C4-2B (cell line): Measurements from ENCODE around the gene HK1.

Experiments
- H3K27ac ChIP-seq: fragments of 450-650 bp; 2 replicates; pipeline ENCODE4 v1.5.1; 2017
- ZFX ChIP-seq: fragments of 450-650 bp; IDR thresholded peaks from 2 replicates; pipeline ENCODE4 v1.6.1; 2017
- TF ChIP-seq, protein P1 (sequence below): fragments of 450-650 bp; conservative IDR thresholded peaks from 2 replicates; pipeline ENCODE4 v1.5.1; 2017; ENCODE audit warnings: mild to moderate bottlenecking

Gene HK1

DNA sequence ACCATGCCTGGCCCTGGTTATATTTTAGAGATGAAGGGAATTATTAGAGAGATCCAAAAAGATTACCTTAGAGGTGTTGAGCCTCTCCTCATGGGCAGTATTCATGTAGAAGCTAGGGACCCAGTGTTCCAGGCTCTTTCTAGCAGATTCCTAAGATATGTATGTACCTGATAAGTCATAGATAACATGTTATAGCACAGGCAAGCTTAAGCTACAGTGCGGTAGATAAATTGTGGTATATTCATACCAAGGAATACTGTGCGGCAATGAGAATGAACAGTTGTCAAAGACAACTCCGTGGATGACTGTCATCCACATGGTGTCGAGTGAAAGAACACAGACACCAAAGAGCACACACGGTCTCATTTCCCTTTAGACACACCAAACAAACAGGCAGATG is 85.4 kb downstream of the HK1 start:
- no peak overlapping the region for H3K27ac ChIP-seq
- TF ChIP-seq ZFX = no peak
- TF ChIP-seq, protein P1, sequence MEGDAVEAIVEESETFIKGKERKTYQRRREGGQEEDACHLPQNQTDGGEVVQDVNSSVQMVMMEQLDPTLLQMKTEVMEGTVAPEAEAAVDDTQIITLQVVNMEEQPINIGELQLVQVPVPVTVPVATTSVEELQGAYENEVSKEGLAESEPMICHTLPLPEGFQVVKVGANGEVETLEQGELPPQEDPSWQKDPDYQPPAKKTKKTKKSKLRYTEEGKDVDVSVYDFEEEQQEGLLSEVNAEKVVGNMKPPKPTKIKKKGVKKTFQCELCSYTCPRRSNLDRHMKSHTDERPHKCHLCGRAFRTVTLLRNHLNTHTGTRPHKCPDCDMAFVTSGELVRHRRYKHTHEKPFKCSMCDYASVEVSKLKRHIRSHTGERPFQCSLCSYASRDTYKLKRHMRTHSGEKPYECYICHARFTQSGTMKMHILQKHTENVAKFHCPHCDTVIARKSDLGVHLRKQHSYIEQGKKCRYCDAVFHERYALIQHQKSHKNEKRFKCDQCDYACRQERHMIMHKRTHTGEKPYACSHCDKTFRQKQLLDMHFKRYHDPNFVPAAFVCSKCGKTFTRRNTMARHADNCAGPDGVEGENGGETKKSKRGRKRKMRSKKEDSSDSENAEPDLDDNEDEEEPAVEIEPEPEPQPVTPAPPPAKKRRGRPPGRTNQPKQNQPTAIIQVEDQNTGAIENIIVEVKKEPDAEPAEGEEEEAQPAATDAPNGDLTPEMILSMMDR = no peak

DNA sequence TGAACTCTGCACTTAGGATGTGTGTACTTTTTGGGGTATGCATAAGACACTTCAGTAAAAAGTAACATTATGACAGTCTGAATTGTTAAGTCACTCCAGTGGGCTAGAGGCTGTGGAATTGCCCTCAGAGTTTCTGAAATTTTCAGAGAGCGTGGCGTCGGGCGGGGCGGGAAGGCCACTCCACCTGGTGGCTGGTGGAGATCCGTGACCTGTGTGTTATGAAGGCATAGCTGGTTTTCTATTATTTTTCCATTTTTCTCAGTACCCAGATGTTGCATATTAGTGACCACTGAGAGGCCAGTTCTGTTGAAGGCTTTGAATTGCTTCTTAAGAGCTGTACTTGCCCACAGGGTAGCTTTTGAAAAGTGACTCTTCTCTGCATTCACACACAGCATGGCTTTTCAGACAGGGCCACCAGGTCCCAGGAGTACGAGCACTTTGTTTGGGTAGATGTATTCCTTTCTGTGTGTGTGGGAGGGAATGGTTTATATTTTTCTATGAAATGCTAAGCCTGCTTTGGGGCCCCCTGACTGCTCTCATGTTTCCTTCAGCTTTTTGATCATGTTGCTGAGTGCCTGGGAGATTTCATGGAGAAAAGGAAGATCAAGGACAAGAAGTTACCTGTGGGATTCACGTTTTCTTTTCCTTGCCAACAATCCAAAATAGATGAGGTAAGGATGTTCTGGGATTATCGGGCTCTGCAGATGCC is 86.1 kb downstream of the HK1 start:
- no peak overlapping the region for H3K27ac ChIP-seq

DNA sequence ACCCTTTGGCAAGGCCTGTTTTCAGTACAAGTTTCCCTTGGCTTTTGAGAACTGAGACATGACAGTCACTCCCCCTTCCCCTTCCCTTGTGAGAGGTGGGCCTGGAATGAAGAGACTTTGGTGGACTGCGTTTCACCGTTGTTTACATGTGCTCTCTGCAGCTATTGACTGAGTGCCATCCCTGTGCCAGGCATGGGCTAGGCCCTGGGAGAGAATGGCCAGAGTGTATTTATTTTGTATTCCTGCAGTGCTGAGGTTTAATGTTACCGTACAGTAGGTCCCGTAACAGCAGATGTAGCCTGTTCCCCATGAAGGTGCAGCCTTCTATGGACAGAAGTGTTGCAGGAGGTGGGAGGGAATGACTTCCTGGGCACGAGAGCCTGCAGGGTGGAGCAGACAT is 88.4 kb downstream of the HK1 start:
- no peak overlapping the region for H3K27ac ChIP-seq
- TF ChIP-seq, protein P1 = no peak
- TF ChIP-seq ZFX = no peak

More for the DNA sequence above, 86.1 kb downstream of the HK1 start:
- no peak for TF ChIP-seq ZFX
- TF ChIP-seq, protein P1 = no peak

DNA sequence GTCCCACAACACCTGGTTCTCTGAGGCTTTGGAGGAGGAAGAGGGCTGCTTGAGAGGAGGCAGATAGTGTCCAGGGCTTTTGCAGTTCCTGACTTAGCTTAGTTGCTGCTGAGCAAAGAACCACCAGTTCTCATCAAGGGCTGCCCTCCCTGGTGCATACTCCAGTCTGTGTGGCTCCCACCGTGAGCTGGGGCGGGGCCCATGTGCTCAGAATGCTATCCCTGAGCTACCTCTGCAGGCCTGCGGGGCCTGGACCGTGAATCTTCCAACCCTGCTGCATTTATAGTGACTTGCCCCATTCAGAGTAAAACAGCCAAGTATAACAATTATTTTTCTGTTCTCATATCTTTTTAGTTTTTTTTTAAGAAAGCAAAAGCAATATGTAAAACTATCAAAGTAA is 89.2 kb downstream of the HK1 start:
- no peak overlapping the region for H3K27ac ChIP-seq
- no peak for TF ChIP-seq ZFX
- TF ChIP-seq, protein P1 = no peak

DNA sequence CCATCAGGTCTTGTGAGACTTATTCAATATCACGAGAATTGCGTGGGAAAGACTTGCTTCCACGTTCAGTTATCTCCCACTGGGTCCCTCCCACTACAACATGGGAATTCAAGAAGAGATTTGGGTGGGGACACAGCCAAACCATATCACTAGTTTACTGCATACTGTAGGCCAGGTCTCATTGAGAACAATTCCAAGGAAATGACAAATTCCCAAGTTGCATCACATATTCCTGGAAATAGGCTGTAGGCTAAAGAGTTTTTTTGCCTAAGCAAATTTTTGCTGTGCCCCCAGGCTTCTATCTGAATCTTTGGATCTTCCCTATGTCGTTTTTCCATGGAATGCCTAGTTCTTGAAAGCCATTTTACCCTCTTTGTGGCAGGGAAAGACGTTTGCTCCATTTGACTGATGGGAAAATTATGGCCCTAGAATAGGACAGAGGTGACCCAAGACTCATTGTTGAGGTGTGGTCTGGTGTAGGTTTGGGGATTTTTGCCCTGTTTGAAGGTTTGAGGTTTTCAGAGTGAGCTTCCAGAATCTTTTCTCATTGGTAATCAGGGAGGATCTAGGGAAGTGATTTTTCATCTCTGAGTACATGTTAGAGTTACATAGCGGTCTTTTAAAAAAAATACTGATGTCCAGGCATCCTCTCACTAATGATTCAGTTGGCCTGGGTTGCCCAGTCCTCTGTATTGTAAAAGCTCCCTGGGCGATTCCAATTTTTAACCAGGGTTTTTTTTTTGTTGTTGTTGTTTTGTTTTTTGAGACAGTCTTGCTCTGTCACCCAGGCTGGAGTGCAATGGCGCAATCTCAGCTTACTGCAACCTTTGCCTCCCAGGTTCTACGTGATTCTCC is 94.1 kb downstream of the HK1 start:
- no peak for TF ChIP-seq ZFX
- TF ChIP-seq, protein P1 = no peak
- no peak overlapping the region for H3K27ac ChIP-seq

DNA sequence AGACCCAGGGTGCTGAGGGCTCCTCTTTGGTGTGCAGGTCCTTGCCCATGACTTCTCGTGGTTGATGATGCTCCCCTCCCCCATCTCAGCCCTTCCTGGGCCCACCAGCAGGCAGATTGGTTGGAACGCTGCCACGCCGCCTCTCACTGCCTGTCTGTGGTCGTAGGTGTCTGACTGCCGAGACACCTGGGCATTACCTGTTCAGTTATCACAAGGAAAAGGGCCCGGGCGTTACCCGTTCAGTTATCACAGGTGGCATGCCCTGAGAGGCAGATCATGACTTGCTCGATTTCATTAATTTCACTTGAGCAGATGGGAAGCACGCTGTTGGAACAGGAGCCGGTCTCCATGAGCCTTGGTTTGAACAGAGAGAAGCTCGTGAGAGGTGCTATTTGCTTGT is 95.9 kb downstream of the HK1 start:
- H3K27ac ChIP-seq = peak overlapping the region; percentile 79
- no peak for TF ChIP-seq ZFX
- TF ChIP-seq, protein P1 = no peak

DNA sequence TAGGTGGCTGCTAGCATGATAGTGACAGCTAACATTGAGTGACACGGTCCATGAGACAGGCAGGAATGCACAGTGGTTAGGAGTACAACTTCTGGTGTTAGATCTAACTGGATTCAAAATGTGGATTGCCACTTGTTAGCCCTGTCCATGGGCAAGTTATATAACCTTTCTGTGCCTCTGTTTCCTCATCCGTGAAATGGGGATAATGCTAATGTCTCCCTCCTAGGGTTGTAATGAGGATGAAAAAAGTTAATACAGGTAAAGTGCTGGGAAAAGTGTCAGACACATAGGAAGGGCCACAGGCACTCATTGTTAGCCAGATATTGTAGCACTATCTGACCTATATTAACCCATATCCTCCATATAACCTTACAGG is 96.6 kb downstream of the HK1 start:
- TF ChIP-seq, protein P1 = no peak
- no peak for TF ChIP-seq ZFX
- H3K27ac ChIP-seq = peak overlapping the region; percentile 79
